ENCODE data around the gene C6orf15.

C6orf15 gene

GRCh38 chr6:31130751-31131150 is 18.4 kb upstream of the C6orf15 start:
- no peak for DNase-seq (ENCODE audit: low spot score)

GRCh38 chr6:31129130-31129529 is 16.8 kb upstream of the C6orf15 start:
- no peak for DNase-seq (ENCODE audit: low spot score)

- DNase-seq (ENCODE audit: low spot score) = peak; percentile 63
Observed at GRCh38 chr6:31128093-31128676, 15.8 kb upstream of the C6orf15 start.

DNA sequence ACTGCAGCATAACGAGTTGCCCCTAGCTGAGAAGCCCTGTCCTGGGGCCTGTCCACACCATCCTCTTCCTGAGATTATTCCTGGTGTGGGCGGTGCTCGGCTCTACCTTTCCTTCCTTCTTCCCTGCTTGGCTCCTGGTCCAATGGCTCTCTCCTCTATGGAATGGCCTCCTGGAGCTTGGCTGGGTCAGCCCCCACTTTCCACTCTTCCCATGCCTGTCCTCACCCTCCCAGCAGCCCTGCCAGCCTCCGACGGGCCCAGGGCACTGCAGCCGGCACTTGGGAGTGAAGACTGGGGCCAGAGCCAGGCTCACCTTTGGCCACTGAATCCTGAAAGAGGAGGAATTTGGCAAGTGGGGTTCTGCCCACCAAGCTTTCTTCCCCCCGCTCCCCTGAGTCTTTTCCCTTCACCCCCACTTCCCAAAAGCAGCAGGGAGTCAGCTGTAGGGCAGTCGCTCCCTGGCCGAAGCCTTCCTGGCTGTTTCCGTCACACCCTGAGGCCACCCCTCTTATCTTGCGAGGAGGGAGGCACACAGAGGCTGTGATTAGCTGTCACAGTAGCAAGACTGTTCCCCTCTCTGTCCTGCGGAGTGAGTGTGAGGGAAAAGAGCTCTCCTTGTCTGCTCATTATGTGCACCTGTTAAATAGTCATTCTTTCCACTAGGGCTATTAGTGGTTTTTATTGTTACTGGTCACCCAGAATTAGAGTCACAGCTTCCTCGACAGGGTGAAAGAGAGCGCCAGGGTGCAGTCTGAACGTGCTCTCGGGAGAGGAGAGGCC is 14.2 kb upstream of the C6orf15 start:
- no peak for DNase-seq (ENCODE audit: low spot score)

GRCh38 chr6:31125586-31126363 is 13.4 kb upstream of the C6orf15 start:
- DNase-seq (ENCODE audit: low spot score) = peak; percentile 89

DNA sequence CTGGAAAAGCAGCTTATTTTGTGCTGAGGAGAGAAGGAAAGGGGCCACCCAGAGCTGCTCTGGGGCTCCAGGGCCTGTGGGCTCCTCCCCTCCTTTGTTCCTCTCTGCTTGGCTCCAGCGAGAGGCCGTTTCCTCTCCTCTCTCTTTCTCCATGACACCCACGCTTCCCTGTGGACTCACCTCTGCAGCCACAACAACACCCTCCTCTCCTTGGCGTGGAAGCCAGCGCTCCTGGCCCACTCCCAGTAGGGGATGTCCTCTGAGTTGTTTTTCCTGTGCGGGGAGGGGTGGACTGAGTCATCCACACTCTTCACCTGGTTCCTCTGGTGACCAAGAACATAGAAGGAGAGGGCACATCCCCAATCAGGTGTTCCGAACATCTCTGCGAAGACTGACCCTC is 12.8 kb upstream of the C6orf15 start:
- DNase-seq (ENCODE audit: low spot score) = no peak

DNA sequence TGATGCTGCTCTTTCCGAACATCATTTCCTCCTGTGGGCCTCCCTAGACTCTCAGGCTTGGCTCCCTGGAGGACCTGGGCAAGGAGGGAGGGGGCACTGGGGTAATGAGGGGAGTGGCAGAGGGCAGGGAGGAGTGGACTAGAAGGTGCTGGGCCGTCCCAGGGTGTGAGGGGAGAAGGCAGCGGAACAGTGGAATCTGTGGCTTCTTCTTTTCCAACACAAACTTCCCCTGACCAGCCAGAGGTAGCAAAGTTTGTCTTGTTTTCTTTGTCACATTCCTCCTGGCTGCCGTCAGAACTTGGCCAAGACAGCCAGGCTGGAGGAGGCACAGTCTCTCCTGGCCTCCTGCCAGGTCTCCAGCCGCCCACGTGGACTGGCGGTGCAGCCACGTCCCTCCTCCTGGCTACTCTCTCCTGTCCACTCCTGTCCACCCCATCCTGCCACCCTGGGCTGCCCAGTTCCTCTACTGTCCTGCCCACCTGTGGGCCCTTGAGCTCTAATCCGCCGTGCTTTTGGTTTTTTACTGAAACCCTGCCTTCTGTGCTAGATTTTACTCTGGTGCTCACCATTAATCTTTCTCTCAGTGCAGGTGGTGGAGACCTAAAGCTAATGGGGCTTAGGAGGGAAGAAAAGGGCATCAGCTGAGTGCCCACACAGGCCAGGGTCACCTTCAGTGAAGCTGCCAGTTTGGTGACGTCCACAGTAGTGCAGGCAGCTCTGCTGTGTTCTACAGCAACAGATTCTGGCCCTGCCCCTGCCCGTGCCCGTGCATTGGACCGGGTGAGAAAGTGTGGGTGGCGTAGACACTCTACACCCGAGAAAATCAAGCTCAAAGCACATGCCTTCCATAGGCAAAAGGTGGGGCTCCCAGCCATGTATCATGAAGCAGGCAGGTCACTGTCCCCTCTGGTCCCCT is 10.7 kb upstream of the C6orf15 start:
- peak; percentile 87 for DNase-seq (ENCODE audit: low spot score)

DNA sequence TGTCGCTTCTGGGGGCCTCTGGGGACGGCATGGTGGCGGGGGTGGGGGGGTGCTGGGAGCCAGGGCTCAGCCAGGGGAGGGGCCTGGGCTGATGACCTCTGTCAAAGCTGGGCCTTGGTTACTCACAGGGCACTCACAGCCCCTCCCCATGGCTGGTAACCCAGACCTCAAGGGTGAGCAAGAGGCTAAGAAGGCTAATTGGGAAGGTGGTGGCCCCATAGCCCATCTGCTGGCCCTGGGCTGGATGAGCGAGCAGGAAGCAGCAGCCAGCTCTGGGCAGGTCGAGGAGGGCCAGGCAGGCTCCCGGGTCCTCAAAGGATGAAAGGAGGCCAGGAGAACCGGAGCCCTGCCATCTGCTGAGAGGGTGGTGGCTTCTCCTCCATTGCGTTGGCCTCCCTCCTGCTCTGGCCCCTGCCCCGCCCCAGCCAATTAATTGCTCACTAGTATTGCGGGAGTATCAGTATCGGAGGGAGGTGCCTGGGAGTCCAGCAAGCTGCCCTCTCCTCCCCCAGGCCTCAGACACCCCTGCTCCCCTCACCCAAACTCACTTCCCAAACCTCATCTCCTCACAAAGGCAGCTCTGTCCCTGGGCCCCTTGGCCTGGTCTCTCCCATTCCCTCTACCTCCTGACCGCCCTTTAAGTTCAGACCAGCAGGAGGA is 8.9 kb upstream of the C6orf15 start:
- DNase-seq (ENCODE audit: low spot score) = no peak

- DNase-seq (ENCODE audit: low spot score) = no peak
Observed at GRCh38 chr6:31120151-31120915, 8.0 kb upstream of the C6orf15 start, which contains the start of gene CDSN. TSS of gene CDSN (minus strand) at chr6:31120446. CDS start at chr6:31120419, 27 bp downstream.

DNA sequence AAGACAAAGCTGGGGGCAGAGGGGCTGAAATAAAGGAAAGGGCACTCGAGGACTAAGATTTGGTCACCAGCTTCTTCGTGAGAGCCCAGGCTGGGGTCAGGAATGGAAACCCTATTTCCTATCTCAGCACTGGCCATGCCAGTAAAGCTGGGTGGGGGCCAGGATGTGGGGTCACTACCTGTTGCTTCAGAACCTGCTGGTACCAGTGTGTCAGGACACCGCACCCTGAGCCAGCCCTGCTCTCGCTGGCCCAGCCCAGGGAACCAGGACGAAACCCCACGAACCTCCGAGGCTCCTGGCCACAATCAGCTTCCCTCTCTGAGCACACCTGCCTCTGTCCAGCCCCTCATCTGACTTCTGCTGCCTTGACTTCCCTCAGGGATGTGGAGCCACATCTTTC is 5.8 kb upstream of the C6orf15 start:
- DNase-seq (ENCODE audit: low spot score) = no peak

DNA sequence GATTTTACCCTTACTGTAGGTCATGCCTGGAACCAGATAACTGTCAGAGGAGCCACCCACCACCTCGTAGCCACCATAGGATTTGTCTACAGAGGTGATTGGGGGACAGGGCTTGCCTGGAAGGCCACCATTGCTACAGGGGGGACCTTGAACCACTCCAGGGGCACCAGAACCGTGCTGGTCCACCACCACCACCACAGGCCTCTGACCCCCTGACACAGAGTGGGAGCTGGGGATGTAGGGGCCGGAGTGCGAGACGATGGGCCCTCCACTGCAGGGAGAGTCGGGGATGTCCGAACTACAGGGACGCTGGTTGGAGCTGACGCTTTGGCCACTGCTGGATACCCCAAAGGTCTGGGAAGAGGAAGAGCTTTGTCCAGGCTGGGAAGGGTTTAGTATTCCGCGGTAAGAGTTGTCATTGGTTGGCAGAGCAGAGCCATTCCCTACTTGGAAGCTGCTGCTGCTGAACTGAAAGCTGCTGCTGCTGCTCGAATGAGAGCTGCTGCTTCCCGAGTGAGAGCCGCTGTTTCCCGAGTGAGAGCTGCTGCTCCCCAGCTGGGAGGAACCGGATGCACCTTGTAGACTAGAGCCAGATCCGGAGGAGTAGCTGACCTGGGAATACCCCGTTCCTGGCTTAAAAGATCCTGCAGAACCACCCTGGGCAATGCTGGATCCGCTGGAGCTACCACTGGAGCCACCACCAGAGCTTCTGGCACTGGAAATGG is 4.4 kb upstream of the C6orf15 start:
- peak; percentile 31 for DNase-seq (ENCODE audit: low spot score)

GRCh38 chr6:31115941-31116560 is 3.7 kb upstream of the C6orf15 start:
- DNase-seq (ENCODE audit: low spot score) = no peak

DNA sequence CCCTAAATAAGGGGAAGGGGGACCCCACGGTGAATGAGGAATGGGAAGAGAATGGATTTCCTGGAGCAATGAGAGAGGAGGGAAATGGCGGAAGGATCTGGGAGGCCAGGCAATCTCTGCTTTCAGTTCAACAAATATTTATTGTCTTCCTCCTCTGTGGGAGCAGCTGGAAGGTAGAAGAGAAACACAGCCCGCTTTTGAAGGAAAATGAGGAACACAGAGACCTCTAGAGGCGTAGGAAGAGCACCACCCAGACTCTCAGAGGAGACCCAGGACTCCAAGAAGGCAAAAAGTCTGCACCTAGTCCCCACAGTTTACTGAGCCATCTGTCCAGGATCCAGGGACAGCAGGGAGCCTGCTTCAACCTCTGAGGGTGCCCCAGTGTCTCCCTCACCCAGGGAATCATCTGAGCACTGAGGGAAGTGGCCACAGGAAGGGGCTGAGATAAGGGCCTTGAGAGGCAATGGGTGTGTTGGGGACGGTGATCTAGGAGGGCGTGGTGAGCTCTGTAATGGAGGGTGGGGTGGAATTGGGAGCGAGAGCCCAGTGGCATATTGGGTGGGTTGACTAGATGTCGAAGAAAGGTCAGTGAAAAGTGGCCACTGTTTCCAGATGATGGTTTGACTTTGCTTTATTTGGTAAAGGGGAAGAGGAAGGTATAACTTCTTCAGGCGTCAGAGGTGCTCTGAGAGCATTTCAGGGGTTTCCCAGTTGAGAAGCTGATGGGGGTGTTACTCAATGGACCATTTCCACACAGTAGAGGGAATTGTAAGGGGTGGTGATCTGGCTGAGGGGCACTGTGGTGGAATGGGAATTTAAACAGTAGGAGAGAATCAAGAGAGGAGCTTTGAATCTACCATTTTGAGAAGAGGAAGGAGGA is 2.8 kb upstream of the C6orf15 start:
- no peak for DNase-seq (ENCODE audit: low spot score)

GRCh38 chr6:31114541-31114878 is 2.1 kb upstream of the C6orf15 start, which contains the start of gene PSORS1C1:
TSS of gene PSORS1C1 (plus strand) at chr6:31114800. CDS start at chr6:31129633, 14,833 bp downstream.
- DNase-seq (ENCODE audit: low spot score) = peak; percentile 94

GRCh38 chr6:31113861-31114540 is 1.6 kb upstream of the C6orf15 start:
- peak; percentile 80 for DNase-seq (ENCODE audit: low spot score)

DNA sequence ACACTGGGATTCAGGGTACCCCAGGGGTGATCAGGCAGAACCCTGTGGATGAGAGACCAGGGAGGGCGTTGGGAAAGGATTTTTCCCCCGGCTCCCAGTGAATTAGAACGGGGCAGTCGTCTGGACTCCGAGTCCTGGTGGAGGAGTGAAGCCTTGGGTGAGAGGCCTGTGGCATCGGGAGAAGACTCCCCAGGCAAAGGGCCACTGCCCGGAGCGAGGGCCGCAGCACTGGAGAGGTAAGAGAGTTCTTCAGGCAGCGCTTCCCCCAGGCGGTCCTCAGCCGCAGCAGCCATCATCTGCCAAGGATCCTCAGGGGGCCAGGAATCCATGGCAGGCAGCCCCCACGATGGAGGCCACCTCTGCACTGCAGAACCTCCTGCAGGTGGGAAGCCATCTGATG is 663 bp downstream of the C6orf15 start:
- DNase-seq (ENCODE audit: low spot score) = no peak

- no peak for DNase-seq (ENCODE audit: low spot score)
Observed at GRCh38 chr6:31110825-31111582, 1.4 kb downstream of the C6orf15 start.

All from GM03348 (cell line).